ENCODE results near the gene CD79B.
"Not testable (repeated sequence)": the region's sequence is repeated elsewhere in the genome, so short reads cannot be mapped to it uniquely, and the experiment has no call there.

Gene CD79B

DNA sequence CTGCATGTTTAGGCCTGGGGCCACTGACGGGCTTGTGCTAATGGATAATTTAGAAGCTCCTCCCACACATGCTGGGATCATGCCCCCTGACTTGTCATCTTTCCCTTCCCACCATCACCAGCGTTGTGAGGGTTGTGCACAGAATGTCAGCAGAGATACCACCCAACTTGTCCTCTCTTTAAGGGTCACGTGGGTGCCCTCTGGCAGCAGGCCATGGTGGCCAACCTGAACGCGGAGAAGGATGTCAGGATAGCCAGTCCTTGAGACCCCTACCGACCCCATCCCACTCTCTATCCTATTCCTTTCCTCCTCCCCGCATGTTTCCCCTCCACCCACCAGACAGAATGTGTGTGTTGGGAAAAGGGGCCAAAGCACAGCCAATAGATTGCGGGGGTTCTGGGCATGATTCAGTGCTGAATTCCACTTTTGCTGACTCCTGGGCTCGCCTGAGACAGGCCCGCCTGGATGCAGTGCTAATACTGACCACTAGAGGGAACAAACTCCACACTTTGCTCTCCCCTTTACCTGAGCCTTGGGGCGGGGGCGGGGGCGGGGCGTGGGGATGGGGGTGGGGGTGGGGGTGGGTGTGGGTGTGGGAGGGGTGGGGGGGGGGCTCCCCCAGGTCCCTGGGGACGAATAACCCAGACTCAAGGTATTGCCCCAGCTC lies 50.1 kb downstream of the CD79B start, which contains the start of gene GH2:
TSS of gene GH2 (minus strand) at position 10 of the 667 bp plus-strand sequence. CDS start 143 bp downstream, outside the sequence.
- peak; percentile 34 to 39 for DNase-seq (ENCODE audit: low read depth in 1 of 2, low spot score in 1 of 2)

DNA sequence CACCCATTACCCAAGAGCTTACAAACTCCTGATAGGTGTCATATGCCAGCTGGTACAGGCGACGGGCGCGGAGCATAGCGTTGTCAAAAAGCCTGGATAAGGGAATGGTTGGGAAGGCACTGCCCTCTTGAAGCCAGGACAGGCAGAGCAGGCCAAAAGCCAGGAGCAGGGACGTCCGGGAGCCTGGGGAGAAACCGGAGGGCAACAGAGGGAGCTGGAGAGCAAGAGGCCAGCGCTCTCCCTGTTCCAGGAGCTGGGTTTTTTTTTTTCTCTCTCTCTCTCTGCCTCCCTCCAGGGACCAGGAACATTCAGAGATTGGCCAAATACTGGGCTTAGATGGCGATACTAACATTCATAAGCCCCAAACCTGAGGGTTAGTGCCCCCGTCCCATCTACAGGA lies 50.8 kb downstream of the CD79B start:
- DNase-seq (ENCODE audit: low read depth in 1 of 2, low spot score in 1 of 2) = not testable (repeated sequence)

DNA sequence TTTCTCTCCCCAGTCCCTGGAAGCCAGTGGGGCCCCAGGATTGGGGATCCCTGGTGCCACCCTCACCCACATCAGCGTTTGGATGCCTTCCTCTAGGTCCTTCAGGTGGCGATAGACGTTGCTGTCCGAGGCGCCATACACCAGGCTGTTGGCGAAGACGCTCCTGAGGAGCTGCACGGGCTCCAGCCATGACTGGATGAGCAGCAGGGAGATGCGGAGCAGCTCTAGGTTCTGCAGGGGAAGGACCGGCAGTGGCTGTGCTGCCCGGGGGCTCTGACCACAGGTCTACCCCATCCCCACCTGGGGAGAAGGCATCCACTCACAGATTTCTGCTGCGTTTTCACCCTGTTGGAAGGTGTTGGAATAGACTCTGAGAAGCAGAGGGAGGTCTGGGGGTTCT lies 51.4 kb downstream of the CD79B start:
- DNase-seq (ENCODE audit: low read depth in 1 of 2, low spot score in 1 of 2) = no peak

All from activated T-helper 1 cell treated with anti-CD3 and anti-CD28 coated beads, Interleukin-2, amount 50 U/mL, for 16 hours (primary cell).